Lung (tissue), 12 donors: ENCODE data around the gene ANKRD23. TPM values are rescaled to one million over a fixed set of nuclear protein-coding genes. Genes with fewer than 3 reads are reported as not detected.

ENCODE experiments used
- ATAC-seq: fragments of 200-7000 bp; cut with Tn5 transposase; one replicate; pipeline ENCODE4 v1.9.1; 2020; ENCODE audit warnings: moderate number of reproducible peaks; ENCODE audit not compliant: insufficient read depth, low FRiP score
- DNase-seq, 3 donors: peaks; one replicate each; pipeline ENCODE4 v3.0.0-alpha.2; 2013 to 2017
- H3K27ac ChIP-seq, 2 donors: one replicate each; pipeline ENCODE4 v1.5.1; 2013; ENCODE audit warnings: mild to moderate bottlenecking in 2 of 2, moderate library complexity in 2 of 2, control low read depth in 1 of 2, inconsistent platforms in 1 of 2, low read depth in 1 of 2, low read length in 1 of 2
- H3K27me3 ChIP-seq, 3 donors: one replicate each; pipeline ENCODE4 v1.5.1; 2013; ENCODE audit warnings: low read length in 2 of 3; ENCODE audit not compliant: control insufficient read depth in 3 of 3, insufficient read depth in 3 of 3
- H3K36me3 ChIP-seq, 4 donors: one replicate each; pipeline ENCODE4 v1.5.1; 2013; ENCODE audit warnings: low read length in 4 of 4, mild to moderate bottlenecking in 1 of 4, moderate library complexity in 1 of 4; ENCODE audit not compliant: control insufficient read depth in 4 of 4, insufficient read depth in 4 of 4
- H3K4me1 ChIP-seq, 5 donors: one replicate each; pipeline ENCODE4 v1.5.1; 2013; ENCODE audit warnings: low read length in 5 of 5, mild to moderate bottlenecking in 2 of 5, moderate library complexity in 1 of 5; ENCODE audit not compliant: control insufficient read depth in 5 of 5, insufficient read depth in 5 of 5
- H3K4me3 ChIP-seq: one replicate; pipeline ENCODE4 v1.5.1; 2013; ENCODE audit warnings: mild to moderate bottlenecking, control low read depth, moderate library complexity
- H3K9ac ChIP-seq, 2 donors: one replicate each; pipeline ENCODE4 v1.5.1; 2013; ENCODE audit warnings: low read length in 2 of 2, control low read depth in 1 of 2; ENCODE audit not compliant: insufficient read depth in 1 of 2
- H3K9me3 ChIP-seq, 4 donors: one replicate each; pipeline ENCODE4 v1.5.1; 2013; ENCODE audit warnings: low read length in 3 of 4, mild to moderate bottlenecking in 1 of 4, moderate library complexity in 1 of 4; ENCODE audit not compliant: control insufficient read depth in 4 of 4, insufficient read depth in 3 of 4
- CTCF ChIP-seq: IDR thresholded peaks from 2 replicates; pipeline ENCODE4 v1.5.1; 2012; ENCODE audit warnings: mild to moderate bottlenecking; ENCODE audit errors: control extremely low read depth, extremely low read depth
- WGBS, 2 donors: extraction: QIAGEN DNeasy Blood & Tissue Kit; methylation state at CpG; one replicate each; pipeline ENCODE4 v1.1.7; 2013; 5-methylcytosine and 5-hydroxymethylcytosine counted together
- polyA plus RNA-seq, 2 donors: library from polyadenylated mRNA; stranded (reverse); fragments of 200-250 nt; gene quantifications; one replicate each; pipeline ENCODE4 v1.2.1, GENCODE V29; 2013
- total RNA-seq, 2 donors: library from RNA; depleted of rRNA in 1 of 2; stranded (reverse); fragments of >200 nt in 1 of 2; gene quantifications; one replicate each; pipeline ENCODE4 v1.2.1, GENCODE V29; 2014 to 2021
- donor health status: control.
- donor health status: control.
- donor health status: Bipolar disorder and iron deficiency.
- donor health status: healthy.
- donor health status: DM: yes; HTN: yes; CAD: no.

ANKRD23 gene
- total and polyA plus RNA-seq, 4 donors, result 1.5 to 6.9 (median 4.4) TPM

DNA sequence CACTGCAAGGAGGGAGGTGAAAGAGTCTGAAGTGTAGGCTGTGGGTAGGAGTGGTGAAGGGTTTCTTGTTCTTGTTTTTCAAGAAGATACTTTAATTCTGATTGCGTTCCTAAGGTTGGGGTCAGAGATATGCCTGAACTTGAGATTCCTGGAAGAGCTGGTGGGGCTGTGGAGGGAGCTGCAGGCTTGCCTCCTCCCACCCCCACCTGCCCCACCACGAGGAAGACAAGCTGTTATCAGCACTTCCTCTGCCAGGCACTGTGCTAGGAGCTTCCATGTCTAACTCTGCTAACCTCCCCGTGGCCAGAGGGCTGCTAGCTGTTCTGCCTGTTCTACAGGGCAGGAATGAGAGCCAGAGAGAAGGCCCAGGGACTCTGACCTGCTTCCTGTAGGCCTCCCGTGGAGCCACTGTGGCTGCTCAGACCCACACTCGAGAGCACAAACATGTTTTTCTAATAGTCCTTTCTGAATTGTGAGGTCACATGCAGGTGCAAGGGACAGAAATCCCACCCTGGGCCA is 13.7 kb downstream of the ANKRD23 start:
- H3K4me3 ChIP-seq, result no peak overlapping the region
- DNase-seq (no peak), ATAC-seq (no peak)
- H3K27ac ChIP-seq, result no peak overlapping the region
- H3K27me3 ChIP-seq, result no peaks in the 10 kb centered on the region
- peaks cover 0 to 24% (median 7%) of the 10 kb centered on the region in 5 donors for H3K4me1 ChIP-seq
- H3K36me3 ChIP-seq, result peaks cover 0 to 62% (median 34%) of the 10 kb centered on the region in 4 donors
- H3K9me3 ChIP-seq, result no peaks in the 10 kb centered on the region
- WGBS, 2 donors, result 59% methylated on average over 5 of the region's 5 CpGs
- H3K9ac ChIP-seq, result no peak overlapping the region
- no peak for TF ChIP-seq CTCF

GRCh38 chr2:96828874-96829273 is 14.9 kb downstream of the ANKRD23 start:
- no peak overlapping the region for H3K4me3 ChIP-seq
- H3K9me3 ChIP-seq, result no peaks in the 10 kb centered on the region
- peaks cover 0 to 30% (median 10%) of the 10 kb centered on the region in 5 donors for H3K4me1 ChIP-seq
- DNase-seq (no peak), ATAC-seq (no peak)
- no peak overlapping the region for H3K9ac ChIP-seq
- H3K27ac ChIP-seq, result no peak overlapping the region
- no peaks in the 10 kb centered on the region for H3K27me3 ChIP-seq
- TF ChIP-seq CTCF, result no peak
- H3K36me3 ChIP-seq, result peaks cover 0 to 65% (median 35%) of the 10 kb centered on the region in 4 donors
- 97% methylated on average over 13 of the region's 13 CpGs for WGBS, 2 donors

DNA sequence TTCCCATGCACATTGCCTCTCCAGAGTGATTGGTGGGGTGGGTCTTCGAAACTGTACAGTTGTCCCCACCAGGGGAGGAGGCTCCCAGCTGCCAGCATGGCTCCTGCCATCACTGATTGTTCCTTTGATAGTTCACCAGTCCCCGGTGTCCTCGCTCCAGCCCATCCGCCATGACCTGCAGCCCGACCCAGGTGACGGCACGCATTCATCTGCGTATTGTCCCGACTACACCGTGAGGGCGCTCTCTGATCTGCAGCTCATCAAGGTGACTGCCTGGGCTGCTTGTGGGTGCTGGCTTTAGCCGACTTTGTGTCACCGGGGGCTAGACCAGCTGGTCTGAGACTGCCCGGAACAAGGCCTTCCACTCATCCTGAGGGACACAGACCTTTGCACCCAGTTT is 15.4 kb downstream of the ANKRD23 start:
- Histone ChIP-seq H3K4me3 (no peak overlapping the region), H3K9me3 (no peaks in the 10 kb centered on the region), H3K27me3 (no peaks in the 10 kb centered on the region), H3K4me1 (peaks cover 0 to 30% (median 10%) of the 10 kb centered on the region in 5 donors), H3K36me3 (peaks cover 0 to 65% (median 35%) of the 10 kb centered on the region in 4 donors), H3K9ac (no peak overlapping the region), H3K27ac (no peak overlapping the region)
- WGBS, 2 donors, result 95 to 97% methylated on average over 14 of the region's 14 CpGs
- ATAC-seq (no peak), DNase-seq (no peak)
- TF ChIP-seq CTCF, result no peak
